22Rv1 (cell line): ENCODE data around the gene SLC6A5.

ENCODE experiments used
- ZFX ChIP-seq: fragments of 450-650 bp; IDR thresholded peaks from 2 replicates; pipeline ENCODE4 v1.6.1; 2017; ENCODE audit warnings: antibody characterized with exemption, borderline replicate concordance
- TF ChIP-seq, protein P1 (sequence below): fragments of 450-650 bp; IDR thresholded peaks from 2 replicates; pipeline ENCODE4 v1.5.1; 2017; ENCODE audit warnings: mild to moderate bottlenecking

DNA sequence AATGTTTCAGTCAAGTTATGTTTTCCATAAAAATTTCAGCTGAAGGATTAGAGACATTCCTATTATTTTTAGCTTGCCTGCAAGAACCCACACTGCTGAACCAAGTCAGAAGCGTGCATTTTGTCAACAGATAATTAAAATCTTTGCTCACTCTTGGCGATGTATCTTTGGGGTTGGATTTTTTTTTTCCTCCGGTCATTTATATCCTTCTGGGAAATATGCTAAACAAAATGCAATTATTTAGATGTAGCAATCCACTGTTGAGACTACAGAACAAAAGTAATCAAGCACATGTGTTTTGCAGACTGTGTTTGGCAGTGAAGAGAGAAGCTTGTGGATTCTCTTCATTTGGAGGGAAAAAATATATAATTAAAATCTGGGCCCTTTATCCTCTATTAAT is 54.6 kb downstream of the SLC6A5 start:
- TF ChIP-seq, protein P1, sequence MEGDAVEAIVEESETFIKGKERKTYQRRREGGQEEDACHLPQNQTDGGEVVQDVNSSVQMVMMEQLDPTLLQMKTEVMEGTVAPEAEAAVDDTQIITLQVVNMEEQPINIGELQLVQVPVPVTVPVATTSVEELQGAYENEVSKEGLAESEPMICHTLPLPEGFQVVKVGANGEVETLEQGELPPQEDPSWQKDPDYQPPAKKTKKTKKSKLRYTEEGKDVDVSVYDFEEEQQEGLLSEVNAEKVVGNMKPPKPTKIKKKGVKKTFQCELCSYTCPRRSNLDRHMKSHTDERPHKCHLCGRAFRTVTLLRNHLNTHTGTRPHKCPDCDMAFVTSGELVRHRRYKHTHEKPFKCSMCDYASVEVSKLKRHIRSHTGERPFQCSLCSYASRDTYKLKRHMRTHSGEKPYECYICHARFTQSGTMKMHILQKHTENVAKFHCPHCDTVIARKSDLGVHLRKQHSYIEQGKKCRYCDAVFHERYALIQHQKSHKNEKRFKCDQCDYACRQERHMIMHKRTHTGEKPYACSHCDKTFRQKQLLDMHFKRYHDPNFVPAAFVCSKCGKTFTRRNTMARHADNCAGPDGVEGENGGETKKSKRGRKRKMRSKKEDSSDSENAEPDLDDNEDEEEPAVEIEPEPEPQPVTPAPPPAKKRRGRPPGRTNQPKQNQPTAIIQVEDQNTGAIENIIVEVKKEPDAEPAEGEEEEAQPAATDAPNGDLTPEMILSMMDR: no peak
- TF ChIP-seq ZFX: no peak
